Measurements from ENCODE around the gene NCKAP5.
A peak's percentile ranks its signal among the peaks of the same experiment; 100 is the strongest.

NCKAP5 gene

DNA sequence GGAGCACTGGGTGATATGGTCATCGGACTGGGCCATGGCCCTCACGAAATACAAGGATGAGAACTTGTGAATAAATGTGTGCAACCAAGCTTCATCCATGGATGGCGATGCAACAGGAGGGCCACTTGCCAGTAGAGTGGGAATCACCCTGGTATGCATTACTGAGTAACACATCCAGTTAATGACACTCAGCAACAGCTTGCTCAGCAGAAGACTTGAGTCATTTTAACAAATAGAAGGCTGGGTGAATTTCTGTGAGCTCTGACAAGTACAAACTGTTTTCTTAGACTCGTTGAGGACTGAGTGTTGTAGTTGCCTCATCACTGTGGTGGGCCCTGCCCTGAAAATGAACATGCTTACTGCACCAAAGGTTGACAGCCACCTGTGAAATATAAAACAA is 221.6 kb downstream of the NCKAP5 start:
- no peak overlapping the region for H4K91ac ChIP-seq (ENCODE audit: low read length)
- H4K8ac ChIP-seq (ENCODE audit: low read length): no peak overlapping the region
- no peaks in the 10 kb centered on the region for H3K36me3 ChIP-seq (ENCODE audit: control insufficient read depth in 1 of 2, insufficient read depth in 2 of 2, low read depth in 1 of 2, low read length in 2 of 2)
- H2BK120ac ChIP-seq (ENCODE audit: low read depth, low read length): no peak overlapping the region
- H3K4me3 ChIP-seq (ENCODE audit: insufficient read depth in 1 of 2, low read depth in 1 of 2, low read length in 2 of 2): no peak overlapping the region
- H3K27ac ChIP-seq (ENCODE audit: low read length, poor library complexity, severe bottlenecking): no peak overlapping the region
- H3K4me2 ChIP-seq (ENCODE audit: low read length, poor library complexity, severe bottlenecking): no peak overlapping the region
- no peaks in the 10 kb centered on the region for H3K9me3 ChIP-seq (ENCODE audit: control insufficient read depth, low read length)
- peaks cover 3% of the 10 kb centered on the region for H3K4me1 ChIP-seq (ENCODE audit: control insufficient read depth, insufficient read depth, low read depth, low read length)
- no peak overlapping the region for H3K18ac ChIP-seq (ENCODE audit: low read depth in 1 of 2, low read length in 2 of 2)
- no peak overlapping the region for H2BK5ac ChIP-seq (ENCODE audit: low read depth, low read length, poor library complexity, severe bottlenecking)
- no peaks in the 10 kb centered on the region for H3K27me3 ChIP-seq (ENCODE audit: control insufficient read depth in 1 of 2, insufficient read depth in 1 of 2, low read length in 2 of 2)
- no peak overlapping the region for H3K4ac ChIP-seq (ENCODE audit: low read depth in 1 of 2, low read length in 2 of 2)
- peak; percentile 19 for DNase-seq
- H3K14ac ChIP-seq (ENCODE audit: low read length in 2 of 2): no peak overlapping the region
- no peak overlapping the region for H2BK12ac ChIP-seq (ENCODE audit: low read length in 2 of 2)
- H2AK5ac ChIP-seq (ENCODE audit: low read length, severe bottlenecking): no peak overlapping the region
- no peak overlapping the region for H3K9ac ChIP-seq (ENCODE audit: low read length)
- peaks cover under 1% of the 10 kb centered on the region for H3K79me1 ChIP-seq (replicated peaks; ENCODE audit: low read length, poor library complexity, severe bottlenecking)
- H2BK15ac ChIP-seq (ENCODE audit: low read depth, poor library complexity, severe bottlenecking): no peak overlapping the region
- H2AFZ ChIP-seq (ENCODE audit: low read depth, low read length): no peak overlapping the region
- WGBS: 82% methylated on average over 4 of the region's 4 CpGs
- no peak overlapping the region for H3K23ac ChIP-seq (ENCODE audit: low read length in 2 of 2)

DNA sequence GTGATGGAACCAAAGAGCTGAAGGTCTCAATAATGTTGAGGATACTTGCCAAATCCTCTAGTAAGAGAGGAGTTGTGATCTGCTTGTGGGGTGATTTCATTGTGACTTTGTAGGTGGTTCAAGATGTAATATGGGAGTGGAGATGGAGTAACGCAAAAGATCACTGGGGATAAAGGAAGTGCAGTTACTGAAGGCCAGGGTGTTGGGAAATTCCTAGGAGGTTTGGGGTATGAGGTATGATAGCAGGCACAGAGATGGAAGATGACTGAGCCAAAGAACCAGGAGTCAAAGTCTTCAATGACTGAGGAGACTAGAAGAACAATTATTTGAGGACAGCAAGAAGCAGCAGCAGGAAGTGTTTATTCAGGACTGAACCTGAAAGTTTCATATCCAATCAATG is 222.6 kb downstream of the NCKAP5 start:
- Histone ChIP-seq H3K4me3 (ENCODE audit: insufficient read depth in 1 of 2, low read depth in 1 of 2, low read length in 2 of 2) (no peak overlapping the region), H2BK120ac (ENCODE audit: low read depth, low read length) (no peak overlapping the region)
- 89% methylated on average over 1 of the region's 1 CpG for WGBS

DNA sequence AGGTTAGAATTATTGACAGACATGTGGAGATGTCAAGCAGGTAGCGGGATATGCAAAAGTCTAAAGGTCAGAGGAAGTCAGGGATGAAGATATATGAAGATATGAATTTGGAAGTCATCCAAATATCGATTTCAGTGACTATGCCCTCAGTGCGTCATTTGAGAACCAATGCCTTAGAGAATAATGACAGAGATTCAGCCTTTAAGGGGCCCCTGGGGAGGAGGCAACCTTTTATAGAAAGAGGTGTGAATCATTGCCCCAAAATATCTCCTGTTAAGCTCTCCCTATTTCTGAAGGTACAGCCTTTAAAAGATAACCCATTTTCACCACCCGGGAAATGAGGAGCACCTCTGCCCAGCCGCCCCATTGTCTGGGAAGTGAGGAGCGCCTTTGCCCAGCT is 223.4 kb downstream of the NCKAP5 start:
- no peak overlapping the region for H2BK5ac ChIP-seq (ENCODE audit: low read depth, low read length, poor library complexity, severe bottlenecking)
- H2BK120ac ChIP-seq (ENCODE audit: low read depth, low read length): no peak overlapping the region
- no peaks in the 10 kb centered on the region for H3K79me1 ChIP-seq (replicated peaks; ENCODE audit: low read length, poor library complexity, severe bottlenecking)
- H4K91ac ChIP-seq (ENCODE audit: low read length): no peak overlapping the region
- DNase-seq: no peak
- H3K4me2 ChIP-seq (ENCODE audit: low read length, poor library complexity, severe bottlenecking): no peak overlapping the region
- no peak overlapping the region for H4K8ac ChIP-seq (ENCODE audit: low read length)
- WGBS: 83% methylated on average over 6 of the region's 6 CpGs
- no peak overlapping the region for H3K14ac ChIP-seq (ENCODE audit: low read length in 2 of 2)
- no peak overlapping the region for H2AFZ ChIP-seq (ENCODE audit: low read depth, low read length)
- H3K36me3 ChIP-seq (ENCODE audit: control insufficient read depth in 1 of 2, insufficient read depth in 2 of 2, low read depth in 1 of 2, low read length in 2 of 2): no peaks in the 10 kb centered on the region
- H3K4ac ChIP-seq (ENCODE audit: low read depth in 1 of 2, low read length in 2 of 2): no peak overlapping the region
- no peak overlapping the region for H3K4me3 ChIP-seq (ENCODE audit: insufficient read depth in 1 of 2, low read depth in 1 of 2, low read length in 2 of 2)
- no peak overlapping the region for H2BK12ac ChIP-seq (ENCODE audit: low read length in 2 of 2)
- no peak overlapping the region for H3K9ac ChIP-seq (ENCODE audit: low read length)
- H3K4me1 ChIP-seq (ENCODE audit: control insufficient read depth, insufficient read depth, low read depth, low read length): peaks cover 3% of the 10 kb centered on the region
- H3K9me3 ChIP-seq (ENCODE audit: control insufficient read depth, low read length): no peaks in the 10 kb centered on the region
- no peak overlapping the region for H3K27ac ChIP-seq (ENCODE audit: low read length, poor library complexity, severe bottlenecking)
- no peak overlapping the region for H3K18ac ChIP-seq (ENCODE audit: low read depth in 1 of 2, low read length in 2 of 2)
- H3K23ac ChIP-seq (ENCODE audit: low read length in 2 of 2): no peak overlapping the region
- H3K27me3 ChIP-seq (ENCODE audit: control insufficient read depth in 1 of 2, insufficient read depth in 1 of 2, low read length in 2 of 2): no peaks in the 10 kb centered on the region
- no peak overlapping the region for H2AK5ac ChIP-seq (ENCODE audit: low read length, severe bottlenecking)
- H2BK15ac ChIP-seq (ENCODE audit: low read depth, poor library complexity, severe bottlenecking): no peak overlapping the region

More for the DNA sequence above, 222.6 kb downstream of the NCKAP5 start:
- Histone ChIP-seq H2AK5ac (ENCODE audit: low read length, severe bottlenecking) (no peak overlapping the region), H3K36me3 (ENCODE audit: control insufficient read depth in 1 of 2, insufficient read depth in 2 of 2, low read depth in 1 of 2, low read length in 2 of 2) (no peaks in the 10 kb centered on the region), H3K4me2 (ENCODE audit: low read length, poor library complexity, severe bottlenecking) (no peak overlapping the region), H2AFZ (ENCODE audit: low read depth, low read length) (no peak overlapping the region), H3K27me3 (ENCODE audit: control insufficient read depth in 1 of 2, insufficient read depth in 1 of 2, low read length in 2 of 2) (no peaks in the 10 kb centered on the region), H4K91ac (ENCODE audit: low read length) (no peak overlapping the region), H3K4me1 (ENCODE audit: control insufficient read depth, insufficient read depth, low read depth, low read length) (peaks cover 3% of the 10 kb centered on the region), H3K18ac (ENCODE audit: low read depth in 1 of 2, low read length in 2 of 2) (no peak overlapping the region), H3K23ac (ENCODE audit: low read length in 2 of 2) (no peak overlapping the region), H3K27ac (ENCODE audit: low read length, poor library complexity, severe bottlenecking) (no peak overlapping the region), H3K14ac (ENCODE audit: low read length in 2 of 2) (no peak overlapping the region), H2BK15ac (ENCODE audit: low read depth, poor library complexity, severe bottlenecking) (no peak overlapping the region), H3K9ac (ENCODE audit: low read length) (no peak overlapping the region), H2BK5ac (ENCODE audit: low read depth, low read length, poor library complexity, severe bottlenecking) (no peak overlapping the region), H2BK12ac (ENCODE audit: low read length in 2 of 2) (no peak overlapping the region), H3K4ac (ENCODE audit: low read depth in 1 of 2, low read length in 2 of 2) (no peak overlapping the region), H3K9me3 (ENCODE audit: control insufficient read depth, low read length) (no peaks in the 10 kb centered on the region), H4K8ac (ENCODE audit: low read length) (no peak overlapping the region), H3K79me1 (replicated peaks; ENCODE audit: low read length, poor library complexity, severe bottlenecking) (no peaks in the 10 kb centered on the region)
- no peak for DNase-seq

DNA sequence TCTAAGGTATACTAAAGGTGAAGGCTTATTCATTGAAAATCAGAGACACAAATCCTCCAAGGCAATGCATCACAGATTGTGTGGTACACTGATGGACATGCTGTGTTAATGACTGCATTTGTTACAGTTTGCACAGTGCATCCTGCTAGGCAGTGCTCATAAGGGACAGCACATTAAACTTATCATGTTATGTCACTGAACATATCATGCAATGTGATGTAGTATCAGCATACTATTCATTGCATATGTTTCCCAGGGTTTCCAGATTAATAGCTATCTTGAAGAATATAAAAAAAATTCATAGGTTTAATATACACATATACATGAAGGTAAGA is 225.3 kb downstream of the NCKAP5 start:
- Histone ChIP-seq H2BK15ac (ENCODE audit: low read depth, poor library complexity, severe bottlenecking) (no peak overlapping the region), H3K14ac (ENCODE audit: low read length in 2 of 2) (no peak overlapping the region), H2AK5ac (ENCODE audit: low read length, severe bottlenecking) (no peak overlapping the region), H3K4me2 (ENCODE audit: low read length, poor library complexity, severe bottlenecking) (no peak overlapping the region), H3K18ac (ENCODE audit: low read depth in 1 of 2, low read length in 2 of 2) (no peak overlapping the region), H3K27ac (ENCODE audit: low read length, poor library complexity, severe bottlenecking) (no peak overlapping the region), H4K8ac (ENCODE audit: low read length) (no peak overlapping the region), H2BK12ac (ENCODE audit: low read length in 2 of 2) (no peak overlapping the region), H4K91ac (ENCODE audit: low read length) (no peak overlapping the region), H3K27me3 (ENCODE audit: control insufficient read depth in 1 of 2, insufficient read depth in 1 of 2, low read length in 2 of 2) (no peaks in the 10 kb centered on the region), H2BK5ac (ENCODE audit: low read depth, low read length, poor library complexity, severe bottlenecking) (no peak overlapping the region), H2AFZ (ENCODE audit: low read depth, low read length) (no peak overlapping the region), H3K36me3 (ENCODE audit: control insufficient read depth in 1 of 2, insufficient read depth in 2 of 2, low read depth in 1 of 2, low read length in 2 of 2) (no peaks in the 10 kb centered on the region), H3K4ac (ENCODE audit: low read depth in 1 of 2, low read length in 2 of 2) (no peak overlapping the region), H3K23ac (ENCODE audit: low read length in 2 of 2) (no peak overlapping the region), H3K4me1 (ENCODE audit: control insufficient read depth, insufficient read depth, low read depth, low read length) (peaks cover 3% of the 10 kb centered on the region), H3K9ac (ENCODE audit: low read length) (no peak overlapping the region), H3K9me3 (ENCODE audit: control insufficient read depth, low read length) (no peaks in the 10 kb centered on the region), H3K79me1 (replicated peaks; ENCODE audit: low read length, poor library complexity, severe bottlenecking) (no peaks in the 10 kb centered on the region), H2BK120ac (ENCODE audit: low read depth, low read length) (no peak overlapping the region), H3K4me3 (ENCODE audit: insufficient read depth in 1 of 2, low read depth in 1 of 2, low read length in 2 of 2) (no peak overlapping the region)
- no peak for DNase-seq
